NCI-H2171 treated with DMSO at 0.1 percent for 48 hours (cell line): ENCODE results near the gene PMEL.
"Not testable (repeated sequence)": the region's sequence is repeated elsewhere in the genome, so short reads cannot be mapped to it uniquely, and the experiment has no call there.

ENCODE experiments used
- DNase-seq: peaks from one replicate; lab custom pipeline; 2025; lab: John Stamatoyannopoulos, UW

The PMEL gene

DNA sequence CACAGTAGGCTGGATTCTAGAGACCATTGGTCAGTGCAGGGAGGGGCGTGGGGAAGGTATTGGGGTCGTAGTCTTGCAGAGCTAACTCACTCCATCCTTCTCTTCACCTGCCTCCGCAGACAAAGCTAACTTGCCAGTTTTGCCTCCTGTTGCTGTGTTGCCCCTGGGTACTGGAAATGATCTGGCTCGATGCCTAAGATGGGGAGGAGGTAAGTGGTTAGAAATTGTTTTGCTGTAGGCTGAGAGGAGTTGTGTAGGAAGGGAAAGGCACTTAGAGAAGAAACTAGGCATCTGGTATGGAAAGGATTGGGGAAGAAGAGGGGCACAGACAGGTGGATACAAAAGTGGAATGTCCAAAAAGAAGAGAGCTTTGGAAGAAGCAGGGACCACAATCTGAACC, 23.8 kb downstream of the PMEL start:
- DNase-seq = no peak

DNA sequence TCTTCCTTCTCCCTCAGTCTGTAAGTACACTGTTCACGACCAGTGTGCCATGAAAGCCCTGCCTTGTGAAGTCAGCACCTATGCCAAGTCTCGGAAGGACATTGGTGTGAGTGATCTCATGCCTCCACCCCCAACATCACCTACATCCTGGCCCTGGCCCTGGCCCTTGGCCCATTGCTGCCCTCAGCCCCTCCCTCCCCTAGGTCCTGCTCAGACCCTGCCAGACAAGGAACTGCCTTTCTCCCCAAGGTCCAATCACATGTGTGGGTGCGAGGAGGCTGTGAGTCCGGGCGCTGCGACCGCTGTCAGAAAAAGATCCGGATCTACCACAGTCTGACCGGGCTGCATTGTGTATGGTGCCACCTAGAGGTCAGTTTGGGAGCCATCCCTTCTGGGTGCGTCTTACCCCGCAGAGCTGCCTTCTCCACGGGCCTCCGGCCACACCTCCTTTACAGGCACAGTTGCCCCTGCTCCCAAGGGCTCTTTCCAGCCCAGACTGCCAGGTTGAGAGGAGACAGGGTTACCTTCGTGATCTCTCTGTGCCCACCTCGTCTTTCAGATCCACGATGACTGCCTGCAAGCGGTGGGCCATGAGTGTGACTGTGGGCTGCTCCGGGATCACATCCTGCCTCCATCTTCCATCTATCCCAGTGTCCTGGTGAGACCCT, 25.6 kb downstream of the PMEL start:
- DNase-seq = peak; percentile 74

DNA sequence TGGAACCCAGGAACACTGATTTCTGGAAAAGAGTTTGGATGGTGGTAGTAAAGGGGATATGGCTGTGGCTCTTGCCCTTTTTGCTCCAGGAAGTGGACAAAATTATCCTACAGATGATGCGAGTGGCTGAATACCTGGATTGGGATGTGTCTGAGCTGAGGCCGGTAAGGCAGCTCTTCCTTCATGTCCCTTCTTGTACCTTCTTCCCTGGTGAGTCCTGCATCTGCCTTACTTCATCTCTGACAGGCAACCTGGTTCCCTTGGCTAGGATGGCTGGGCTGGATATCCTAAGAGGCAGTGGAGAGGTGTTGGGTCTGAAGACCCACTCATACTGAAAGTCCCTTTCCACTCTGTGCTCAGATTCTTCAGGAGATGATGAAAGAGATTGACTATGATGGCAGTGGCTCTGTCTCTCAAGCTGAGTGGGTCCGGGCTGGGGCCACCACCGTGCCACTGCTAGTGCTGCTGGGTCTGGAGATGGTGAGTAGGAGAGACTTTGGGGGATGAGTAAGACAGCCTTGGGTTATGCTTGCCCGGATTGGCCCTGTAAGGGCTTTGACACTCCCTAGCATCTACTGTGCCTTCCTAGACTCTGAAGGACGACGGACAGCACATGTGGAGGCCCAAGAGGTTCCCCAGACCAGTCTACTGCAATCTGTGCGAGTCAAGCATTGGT, 26.9 kb downstream of the PMEL start:
- DNase-seq = no peak

DNA sequence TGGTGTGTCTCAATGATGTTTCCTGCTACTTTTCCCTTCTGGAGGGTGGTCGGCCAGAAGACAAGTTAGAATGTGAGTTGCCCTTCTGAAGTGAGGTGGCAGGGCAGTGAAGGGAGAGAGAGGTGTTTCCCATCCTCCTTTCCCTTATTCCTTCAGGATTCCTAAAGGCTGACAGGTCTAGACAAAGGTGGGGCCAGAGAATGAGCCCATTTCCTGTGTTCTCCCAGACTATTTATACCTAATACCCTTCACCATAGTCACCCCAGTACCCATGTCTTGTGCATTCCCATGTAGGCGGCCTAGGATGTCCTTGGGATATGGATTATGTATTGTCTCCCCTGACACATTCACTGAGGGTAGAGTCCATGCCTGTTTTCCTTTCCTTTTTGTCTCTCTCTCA, 27.9 kb downstream of the PMEL start:
- DNase-seq = no peak

DNA sequence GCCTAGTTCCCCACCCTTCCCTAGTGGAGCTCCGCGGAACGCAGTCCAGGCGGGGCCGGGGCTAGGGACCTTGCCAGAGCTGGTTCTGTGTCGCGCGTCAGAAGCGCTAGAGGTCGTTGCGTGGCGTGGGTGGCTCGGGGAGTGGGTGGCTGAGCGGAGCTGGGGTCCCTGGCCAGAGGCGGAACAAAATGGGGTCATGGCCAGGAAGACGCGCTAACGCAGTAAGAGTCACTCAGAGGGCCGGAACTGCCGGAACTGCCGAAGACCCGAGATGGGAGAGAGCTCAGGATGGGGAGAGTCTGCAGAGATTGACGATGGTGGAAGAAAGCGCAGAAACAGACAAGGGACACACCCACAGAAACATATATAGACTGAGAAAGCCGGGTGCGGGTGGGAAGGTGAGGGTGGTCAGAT, 30.1 kb downstream of the PMEL start:
- DNase-seq = no peak

DNA sequence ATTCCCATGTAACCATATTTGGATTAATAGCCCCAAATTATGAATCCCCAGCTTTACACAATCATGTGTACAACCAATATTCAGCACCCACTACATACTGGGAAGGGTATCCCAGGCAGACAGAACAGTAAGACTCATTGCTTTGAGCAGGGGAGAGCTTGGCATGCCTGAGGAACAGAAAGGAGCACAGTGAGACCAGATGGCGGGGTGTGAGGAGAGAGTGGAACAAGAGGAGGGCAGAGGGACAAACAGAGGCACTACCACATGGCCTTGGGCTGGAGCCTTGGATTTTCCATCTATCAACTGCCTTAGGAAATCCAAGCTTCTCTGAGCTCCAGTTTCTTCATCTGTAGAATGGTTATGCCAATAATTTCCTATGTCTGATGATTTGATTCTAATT, 31.1 kb downstream of the PMEL start:
- DNase-seq = no peak

DNA sequence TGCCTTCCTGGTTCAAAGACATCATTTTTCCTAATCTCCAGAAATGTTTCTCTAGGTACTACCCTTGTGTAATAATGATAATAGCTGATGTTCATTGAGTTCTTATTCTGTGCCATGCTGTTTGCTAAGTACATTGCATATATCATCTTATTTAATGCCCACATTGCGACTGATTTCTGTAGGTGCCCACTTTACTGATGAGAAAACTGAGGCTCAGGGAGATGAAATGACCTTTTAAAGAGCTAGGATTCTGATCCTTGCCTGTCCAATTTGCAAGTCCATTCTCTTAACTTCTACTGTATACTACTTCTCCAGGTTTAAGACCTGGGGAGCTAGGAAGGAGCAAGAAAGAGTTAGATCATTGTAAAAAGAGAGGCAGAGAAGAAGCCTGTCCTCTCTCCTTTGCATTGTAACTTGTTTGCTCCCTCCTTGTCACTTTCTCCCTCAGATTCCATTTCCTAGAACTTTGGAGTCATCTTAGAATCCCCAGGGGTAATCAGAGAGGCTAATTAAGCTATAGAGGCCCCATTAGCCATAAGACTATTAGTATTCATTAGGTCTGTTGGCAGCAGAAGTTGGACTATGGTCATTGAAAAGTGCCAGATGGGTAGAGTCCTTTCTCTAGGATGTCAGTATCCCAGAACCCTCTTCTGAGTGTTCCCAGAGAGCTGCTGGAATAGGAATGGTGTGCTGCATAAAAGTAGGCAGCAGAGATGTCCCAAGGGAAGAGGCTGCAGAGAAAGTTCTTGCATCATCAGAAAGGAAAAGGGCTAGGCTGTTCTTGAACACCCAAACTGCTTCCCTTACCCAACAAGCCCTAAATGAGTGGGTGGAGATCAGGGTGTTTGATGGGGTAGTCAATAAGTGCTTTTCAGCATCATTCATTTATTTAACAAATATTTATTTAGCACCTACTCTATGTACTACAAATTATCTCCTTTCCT, 31.8 kb downstream of the PMEL start:
- DNase-seq = no peak

DNA sequence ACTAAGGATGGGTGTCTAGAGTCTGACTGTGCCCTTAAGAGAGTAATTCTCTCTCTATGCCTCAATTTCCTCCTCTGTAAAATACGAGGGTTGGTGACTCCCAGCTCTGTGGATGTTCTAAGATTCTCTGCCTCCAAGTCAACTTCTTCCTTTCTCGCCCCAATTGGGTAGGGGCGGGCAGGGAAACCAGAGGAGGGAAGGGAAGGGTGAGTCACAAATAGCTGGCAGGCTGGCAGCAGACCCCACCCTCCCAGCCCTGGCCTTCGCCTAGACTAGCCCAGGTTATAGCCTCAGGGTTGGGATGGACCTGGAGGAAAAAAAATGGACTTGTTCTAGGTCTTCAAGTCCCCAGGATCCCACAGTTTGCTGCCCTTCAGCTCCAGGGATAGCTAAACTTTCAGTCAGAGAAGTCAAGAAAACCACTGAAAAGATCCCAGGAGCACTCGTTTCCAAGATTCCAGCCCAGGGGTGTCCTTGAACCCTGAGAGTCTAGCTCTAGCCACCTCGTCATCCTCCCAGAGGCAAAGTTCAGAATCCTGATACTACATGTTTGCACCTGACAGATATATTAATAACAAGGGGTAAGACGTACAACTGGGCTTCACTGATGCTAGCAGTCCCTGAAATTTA, 32.6 kb downstream of the PMEL start:
- DNase-seq = no peak

DNA sequence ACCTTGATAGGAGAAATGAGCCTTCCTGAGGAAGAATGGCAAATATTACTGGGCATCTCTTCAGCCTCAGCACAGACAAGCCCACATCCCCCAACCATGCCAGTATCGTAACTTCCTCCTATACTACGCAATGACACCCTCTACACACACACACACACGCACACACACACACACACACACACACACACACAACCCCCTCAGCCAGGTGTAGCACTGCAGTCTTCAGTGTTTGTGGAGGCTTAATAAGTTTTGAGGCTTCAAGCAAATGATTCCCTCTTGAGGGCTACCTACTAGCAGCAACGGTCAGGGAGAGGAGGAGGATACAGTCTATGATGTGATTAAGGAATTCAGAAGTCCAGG, 33.3 kb downstream of the PMEL start:
- DNase-seq = no peak

DNA sequence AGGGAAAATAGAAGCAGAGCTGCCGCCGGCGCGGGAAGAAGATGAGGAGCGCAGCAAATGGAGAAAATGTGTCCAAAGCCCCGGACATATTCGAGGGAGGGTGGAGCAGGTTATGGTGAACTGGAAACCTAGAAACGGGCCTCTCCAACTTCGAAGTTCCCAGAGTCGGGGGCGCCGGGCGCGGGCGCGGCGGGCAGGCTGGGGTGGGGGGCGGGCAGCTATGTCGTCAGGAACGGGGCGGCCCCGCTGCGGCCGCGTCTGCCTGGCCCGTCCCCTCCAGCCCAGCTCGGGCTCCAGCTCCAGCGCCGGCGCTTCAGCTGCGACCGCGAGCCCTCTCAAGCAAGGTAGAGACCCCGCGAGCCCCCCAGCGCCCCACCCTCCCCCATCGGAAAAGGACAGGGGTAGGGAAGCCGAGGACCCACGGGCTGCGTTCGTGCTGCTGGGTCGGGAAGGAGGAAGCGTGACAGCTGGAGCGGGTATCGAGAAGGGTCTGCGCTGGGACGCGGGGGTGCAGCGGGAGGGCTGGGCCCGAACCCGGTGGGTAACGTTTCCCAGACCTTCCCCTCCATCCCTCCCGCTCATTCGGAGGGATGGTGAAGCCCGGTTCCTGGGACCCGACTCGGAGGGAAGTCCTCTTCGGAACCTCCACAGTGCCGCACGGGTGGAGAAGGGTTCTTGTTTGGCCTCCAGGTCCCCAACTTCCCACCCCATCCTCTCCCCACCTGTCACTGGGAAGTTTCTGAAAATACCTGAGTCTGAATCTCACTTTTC, 33.9 kb downstream of the PMEL start:
- DNase-seq = no peak

DNA sequence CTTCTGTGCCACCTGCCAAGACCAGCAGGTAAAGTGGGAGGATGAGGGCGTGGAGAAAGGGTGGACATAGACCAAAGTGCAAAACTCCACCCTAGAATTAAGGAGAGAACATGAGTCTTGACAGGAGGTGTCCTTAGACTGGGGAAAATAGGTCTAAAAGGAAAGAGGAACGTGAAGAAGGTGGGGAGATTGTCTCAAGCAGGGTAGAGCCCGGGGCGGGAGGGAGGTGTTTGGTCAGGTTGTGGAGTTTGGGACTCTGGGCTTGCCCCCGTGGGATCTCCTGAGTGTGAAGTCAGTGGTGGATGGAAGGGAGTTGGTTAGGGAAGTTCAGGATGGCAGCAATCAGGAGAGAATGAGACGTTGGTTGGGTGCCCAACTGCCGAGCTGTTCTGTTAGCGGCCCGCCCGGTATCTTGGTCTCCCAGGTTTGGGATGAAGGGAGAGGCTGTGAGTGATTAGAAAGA, 34.5 kb downstream of the PMEL start:
- DNase-seq = no peak

DNA sequence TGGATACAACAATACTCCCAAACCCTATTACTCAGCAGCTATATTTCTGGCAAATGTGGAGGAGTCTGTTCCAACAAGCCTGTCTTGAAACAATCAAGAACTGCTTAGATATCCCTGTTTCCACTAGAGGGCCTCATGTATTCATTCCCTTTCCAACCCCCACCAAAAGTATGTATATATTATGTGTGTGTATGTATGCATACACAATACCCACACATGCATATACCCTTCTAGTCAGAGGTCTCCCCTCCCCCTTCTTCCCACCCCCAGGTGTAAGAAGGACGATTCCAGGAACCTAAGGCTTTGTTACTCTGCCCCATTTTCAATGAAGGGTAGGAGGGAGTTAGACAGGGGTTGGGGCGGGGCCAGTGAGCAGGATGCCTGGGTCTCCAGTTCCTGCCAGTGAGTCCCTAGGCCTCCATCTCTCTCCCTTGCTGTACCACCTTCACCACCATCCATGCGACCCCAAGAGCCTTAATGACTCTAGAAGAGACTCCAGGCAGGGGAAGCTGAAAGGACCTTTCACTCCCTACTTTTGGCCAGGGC, 35.0 kb downstream of the PMEL start, which contains the start of gene DGKA:
Gene DGKA (plus strand): TSS at position 392 of the 546 bp plus-strand sequence. CDS start 5,342 bp downstream, outside the sequence.
- DNase-seq = peak; percentile 74

DNA sequence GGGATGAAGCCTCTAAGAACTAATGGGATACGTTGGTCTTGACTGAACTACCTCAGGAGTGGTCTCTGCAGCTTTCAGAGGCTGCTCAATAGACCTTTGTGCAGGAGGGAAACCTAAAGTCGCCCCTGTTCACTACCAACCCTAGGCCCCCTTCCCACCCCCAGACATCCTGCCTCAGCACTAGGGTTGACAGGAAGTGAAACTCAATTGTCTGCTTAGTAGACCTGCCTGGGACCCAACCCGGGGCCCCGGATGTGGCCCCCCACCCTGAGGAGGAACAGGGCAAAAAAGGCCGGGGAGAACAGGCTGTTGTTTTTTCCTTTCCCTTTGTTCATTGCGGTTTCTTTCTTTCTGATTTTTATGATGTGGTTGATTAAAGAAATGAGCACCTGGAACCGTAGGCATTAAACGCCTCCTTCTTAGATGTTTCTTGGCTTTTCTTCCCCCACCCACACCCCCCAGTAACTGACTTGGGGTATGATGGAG, 36.5 kb downstream of the PMEL start:
- DNase-seq = no peak

DNA sequence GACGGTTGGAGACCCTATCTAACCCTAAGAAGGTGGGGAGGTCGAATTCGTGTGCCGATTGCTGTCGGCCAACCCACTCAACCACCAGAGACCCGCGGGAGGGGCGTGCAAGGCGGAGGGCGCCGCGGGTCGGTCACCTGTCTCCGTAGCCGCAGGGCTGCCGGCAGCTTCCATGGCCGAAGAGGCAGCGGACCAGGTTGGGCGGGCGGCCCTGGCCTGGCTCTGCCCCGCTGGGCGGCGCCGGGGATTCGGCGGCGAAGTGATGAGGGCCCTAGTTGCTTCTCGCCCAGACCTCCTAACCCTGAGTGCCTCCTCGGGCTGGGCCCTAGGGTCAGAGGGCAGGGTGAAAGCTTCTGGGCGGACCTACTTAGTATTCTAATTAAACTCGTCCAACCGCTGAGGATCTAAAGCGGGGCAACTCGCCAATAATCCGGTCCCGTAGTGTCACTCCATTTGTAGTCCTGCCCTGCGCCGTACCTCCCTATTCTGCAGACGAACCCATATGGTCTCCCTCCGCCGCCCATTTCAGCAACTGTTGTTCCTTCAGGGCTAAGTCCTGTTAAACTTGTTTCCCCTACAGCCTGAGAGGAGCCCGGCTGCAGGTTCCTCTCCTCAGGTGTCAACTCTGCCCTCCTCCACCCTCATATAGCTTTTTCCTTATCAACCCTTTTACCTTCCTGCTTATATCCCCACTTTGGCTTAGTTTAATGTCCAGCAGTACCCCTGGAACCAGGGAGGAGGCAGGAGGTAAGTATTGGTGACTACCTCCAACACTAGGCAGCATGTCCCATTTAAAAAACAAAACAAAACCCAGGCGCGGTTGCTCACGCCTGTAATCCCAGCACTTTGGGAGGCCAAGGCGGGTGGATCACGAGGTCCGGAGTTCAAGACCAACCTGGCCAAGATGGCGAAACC, 38.0 kb downstream of the PMEL start, which contains the start of gene PYM1:
Gene PYM1 (minus strand): TSS at position 307 of the 915 bp plus-strand sequence. CDS start 133 bp downstream, at position 174.
- peak; percentile 76 for DNase-seq

DNA sequence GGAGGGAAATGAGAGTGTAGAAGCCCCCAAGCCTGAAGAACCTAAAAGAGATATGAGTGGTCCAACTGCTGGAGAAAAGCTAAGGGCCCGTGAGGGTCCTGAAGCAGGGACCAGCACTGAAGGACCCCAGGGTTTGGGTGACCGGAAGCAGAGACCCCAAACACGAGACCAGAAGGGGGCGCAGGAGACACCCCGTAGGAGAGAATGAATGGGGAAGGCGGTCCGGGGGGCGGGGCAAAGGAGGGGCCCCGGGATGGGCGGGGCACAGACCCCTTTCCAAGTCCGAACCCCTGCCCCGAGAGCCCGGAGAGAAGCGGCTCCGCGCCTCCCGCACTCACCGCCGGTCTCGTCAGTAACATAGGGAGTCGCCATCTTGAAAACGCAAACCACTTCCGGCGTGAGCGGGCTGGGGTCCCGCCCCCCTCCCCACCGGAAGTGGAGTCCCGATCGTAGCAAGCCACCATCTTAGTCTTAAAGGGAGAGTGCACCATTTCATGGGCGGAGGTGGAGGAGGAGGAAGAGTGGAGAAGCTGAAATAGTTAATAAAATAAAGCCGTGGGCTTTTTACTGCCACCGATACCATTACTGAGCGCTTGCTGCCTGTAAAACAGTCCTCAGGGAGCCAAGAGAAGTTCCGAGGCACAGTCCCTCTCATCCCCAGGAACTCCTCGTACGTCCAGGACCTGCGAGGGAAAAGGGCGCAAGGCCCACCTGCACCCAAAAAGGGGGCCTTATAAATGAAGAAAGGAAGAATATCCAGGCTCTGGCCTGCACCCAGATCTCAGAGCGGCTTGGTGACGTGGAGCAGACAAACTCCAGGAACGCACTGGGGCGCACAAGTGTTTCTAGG, 38.9 kb downstream of the PMEL start:
- peak; percentile 95 for DNase-seq

DNA sequence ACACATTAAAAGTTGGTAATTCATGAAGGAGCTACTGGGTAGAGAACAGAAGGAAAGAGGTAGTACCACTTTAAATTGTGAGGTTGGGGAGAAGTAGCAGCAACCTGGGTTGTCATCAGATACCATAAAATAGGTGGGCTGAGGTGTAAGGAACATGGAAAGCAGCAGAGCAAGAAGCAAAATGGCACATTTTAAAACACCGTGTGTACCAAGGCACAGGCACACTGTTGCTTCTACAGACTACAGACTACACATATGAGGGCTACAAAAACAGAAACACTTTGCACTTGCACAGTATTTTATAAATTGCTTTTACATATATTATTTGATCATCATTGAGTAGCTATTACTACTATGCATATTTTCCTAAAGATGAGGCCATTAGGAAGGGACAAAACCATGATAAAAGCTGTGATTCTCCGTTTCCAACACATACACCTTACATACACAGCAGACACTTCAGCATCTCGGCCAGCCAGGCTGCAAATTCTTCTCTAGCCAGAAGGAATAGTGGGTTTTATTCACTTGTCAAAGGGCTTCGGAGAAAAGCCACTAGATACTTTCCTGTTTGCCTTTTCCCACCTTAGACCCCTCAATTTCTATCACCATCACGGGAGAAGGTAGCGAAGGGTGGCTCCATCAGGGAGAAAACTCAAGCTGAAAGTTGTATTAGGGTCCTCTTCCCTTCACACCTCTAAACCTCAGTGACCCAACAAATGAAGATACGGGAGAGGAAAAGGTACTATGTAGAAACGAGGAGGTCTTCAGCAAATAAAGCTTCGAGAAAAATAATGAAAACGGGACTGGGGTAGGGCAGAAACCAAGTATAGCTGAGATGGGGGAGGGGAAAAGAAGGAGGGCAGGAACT, 39.7 kb downstream of the PMEL start:
- DNase-seq = no peak

DNA sequence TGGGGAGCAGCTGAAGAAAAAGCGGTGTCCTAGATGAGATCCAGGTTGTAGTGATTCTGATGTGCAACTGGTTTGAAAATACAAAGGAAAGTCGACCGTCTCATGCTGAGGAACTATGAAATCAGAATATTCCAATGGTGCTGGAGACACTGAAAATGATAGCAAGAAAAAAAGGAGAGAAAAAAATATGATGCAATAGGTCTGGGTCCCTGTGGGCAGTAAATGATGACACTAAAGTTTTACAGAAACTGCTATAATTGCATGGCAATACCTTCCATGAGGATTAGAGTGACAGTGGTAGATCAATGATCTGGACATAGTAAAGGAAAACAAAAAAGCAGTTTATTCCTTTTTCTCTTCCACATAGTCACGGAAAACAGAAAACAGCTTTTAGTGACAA, 40.5 kb downstream of the PMEL start:
- no peak for DNase-seq

DNA sequence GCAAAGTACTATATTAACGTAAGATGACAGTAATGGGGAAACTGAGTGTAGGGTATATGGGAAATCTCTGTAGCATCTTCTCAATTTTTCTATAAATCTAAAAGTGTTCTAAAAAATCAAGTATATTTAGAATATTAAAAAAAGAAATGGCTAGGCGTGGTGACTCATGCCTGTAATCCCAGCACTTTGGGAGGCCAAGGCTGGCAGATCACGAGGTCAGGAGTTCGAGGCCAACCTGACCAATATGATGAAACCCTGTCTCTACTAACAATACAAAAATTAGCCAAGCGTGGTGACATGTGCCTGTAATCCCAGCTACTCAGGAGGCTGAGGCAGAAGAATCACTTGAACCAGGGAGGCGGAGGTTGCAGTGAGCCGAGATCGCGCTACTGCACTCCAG, 42.2 kb downstream of the PMEL start:
- DNase-seq = not testable (repeated sequence)
